ENCODE data around the gene MAPK8. TPM values are rescaled to one million over a fixed set of nuclear protein-coding genes. Genes with fewer than 3 reads are reported as not detected.

Gene MAPK8
- polyA plus RNA-seq, 1 of the 3 experiments (the other 2 are of a cell fraction) = 26.4 TPM

GRCh38 chr10:48282829-48283228 lies 23.6 kb upstream of the MAPK8 start:
- no peak for DNase-seq
- no peak overlapping the region for H3K4me2 ChIP-seq
- H3K36me3 ChIP-seq (replicated peaks in 1 of 2; ENCODE audit: control insufficient read depth in 1 of 2, insufficient read depth in 2 of 2, low read length in 1 of 2) = no peaks in the 10 kb centered on the region
- no peaks in the 10 kb centered on the region for H3K9me3 ChIP-seq
- TF ChIP-seq EP300 (IDR thresholded peaks at IDR 0.05; ENCODE audit: borderline replicate concordance in 1 of 2, low read depth in 1 of 2, low read length in 1 of 2) (no peak), RFX5 (IDR thresholded peaks at IDR 0.05; ENCODE audit: low read length) (no peak), MEF2A (IDR thresholded peaks at IDR 0.05; ENCODE audit: borderline replicate concordance, low read depth) (no peak), SMC3 (IDR thresholded peaks at IDR 0.05; ENCODE audit: low read depth, low read length) (no peak), FOSL2 (IDR thresholded peaks at IDR 0.05; ENCODE audit: borderline replicate concordance, low read depth) (no peak), EZH2phosphoT487 (IDR thresholded peaks at IDR 0.05; ENCODE audit: borderline replicate concordance, low read depth) (no peak), RCOR1 (IDR thresholded peaks at IDR 0.05; ENCODE audit: low read length) (no peak), POLR2AphosphoS5 (IDR thresholded peaks at IDR 0.05; ENCODE audit: low read depth, low read length) (no peak), TEAD4 (IDR thresholded peaks at IDR 0.05; ENCODE audit: borderline replicate concordance, insufficient read depth) (no peak), NRF1 (IDR thresholded peaks at IDR 0.05; ENCODE audit: low read depth, low read length) (no peak), ELF1 (IDR thresholded peaks at IDR 0.05) (no peak), CHD2 (IDR thresholded peaks at IDR 0.05; ENCODE audit: low read length, partially characterized antibody) (no peak), RXRA (IDR thresholded peaks at IDR 0.05; ENCODE audit: borderline replicate concordance, low read depth) (no peak), USF1 (IDR thresholded peaks at IDR 0.05; ENCODE audit: borderline replicate concordance, low read depth) (no peak), FOXJ3 (CRISPR knock-in tag; IDR thresholded peaks at IDR 0.05) (no peak), SIN3A (IDR thresholded peaks at IDR 0.05; ENCODE audit: borderline replicate concordance, low read depth, low read length) (no peak)
- TF ChIP-seq, protein P1, sequence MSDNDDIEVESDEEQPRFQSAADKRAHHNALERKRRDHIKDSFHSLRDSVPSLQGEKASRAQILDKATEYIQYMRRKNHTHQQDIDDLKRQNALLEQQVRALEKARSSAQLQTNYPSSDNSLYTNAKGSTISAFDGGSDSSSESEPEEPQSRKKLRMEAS (IDR thresholded peaks at IDR 0.05; ENCODE audit: low read depth) = no peak
- TF ChIP-seq, protein P2, sequence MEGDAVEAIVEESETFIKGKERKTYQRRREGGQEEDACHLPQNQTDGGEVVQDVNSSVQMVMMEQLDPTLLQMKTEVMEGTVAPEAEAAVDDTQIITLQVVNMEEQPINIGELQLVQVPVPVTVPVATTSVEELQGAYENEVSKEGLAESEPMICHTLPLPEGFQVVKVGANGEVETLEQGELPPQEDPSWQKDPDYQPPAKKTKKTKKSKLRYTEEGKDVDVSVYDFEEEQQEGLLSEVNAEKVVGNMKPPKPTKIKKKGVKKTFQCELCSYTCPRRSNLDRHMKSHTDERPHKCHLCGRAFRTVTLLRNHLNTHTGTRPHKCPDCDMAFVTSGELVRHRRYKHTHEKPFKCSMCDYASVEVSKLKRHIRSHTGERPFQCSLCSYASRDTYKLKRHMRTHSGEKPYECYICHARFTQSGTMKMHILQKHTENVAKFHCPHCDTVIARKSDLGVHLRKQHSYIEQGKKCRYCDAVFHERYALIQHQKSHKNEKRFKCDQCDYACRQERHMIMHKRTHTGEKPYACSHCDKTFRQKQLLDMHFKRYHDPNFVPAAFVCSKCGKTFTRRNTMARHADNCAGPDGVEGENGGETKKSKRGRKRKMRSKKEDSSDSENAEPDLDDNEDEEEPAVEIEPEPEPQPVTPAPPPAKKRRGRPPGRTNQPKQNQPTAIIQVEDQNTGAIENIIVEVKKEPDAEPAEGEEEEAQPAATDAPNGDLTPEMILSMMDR (IDR thresholded peaks at IDR 0.05) = no peak
- TF ChIP-seq, protein P3, sequence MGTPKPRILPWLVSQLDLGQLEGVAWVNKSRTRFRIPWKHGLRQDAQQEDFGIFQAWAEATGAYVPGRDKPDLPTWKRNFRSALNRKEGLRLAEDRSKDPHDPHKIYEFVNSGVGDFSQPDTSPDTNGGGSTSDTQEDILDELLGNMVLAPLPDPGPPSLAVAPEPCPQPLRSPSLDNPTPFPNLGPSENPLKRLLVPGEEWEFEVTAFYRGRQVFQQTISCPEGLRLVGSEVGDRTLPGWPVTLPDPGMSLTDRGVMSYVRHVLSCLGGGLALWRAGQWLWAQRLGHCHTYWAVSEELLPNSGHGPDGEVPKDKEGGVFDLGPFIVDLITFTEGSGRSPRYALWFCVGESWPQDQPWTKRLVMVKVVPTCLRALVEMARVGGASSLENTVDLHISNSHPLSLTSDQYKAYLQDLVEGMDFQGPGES (IDR thresholded peaks at IDR 0.05; ENCODE audit: low read depth, low read length) = no peak
- no peak overlapping the region for H3K4me3 ChIP-seq (ENCODE audit: low read depth in 2 of 2, low read length in 1 of 2)
- no peaks in the 10 kb centered on the region; the same call in 1 of the 2 replicates for H3K27me3 ChIP-seq (ENCODE audit: insufficient read depth)
- no peaks in the 10 kb centered on the region for H3K9me2 ChIP-seq
- ChIA-PET CTCF (interaction anchor here (0.7 kb wide), 1 partner anchor 1188 kb away, joined by 3 read pairs; no protein-coding TSS in a partner anchor), POLR2A (no interaction called here)
- H3K79me2 ChIP-seq (ENCODE audit: insufficient read depth) = no peaks in the 10 kb centered on the region
- H3K4me1 ChIP-seq (ENCODE audit: control insufficient read depth in 1 of 2, insufficient read depth in 2 of 2, low read depth in 1 of 2, low read length in 1 of 2) = peaks cover 0 to 7% of the 10 kb centered on the region in 2 experiments; a peak in 1 of 4 replicates
- H4K20me1 ChIP-seq (ENCODE audit: insufficient read depth) = no peaks in the 10 kb centered on the region
- H2AFZ ChIP-seq (ENCODE audit: low read depth) = no peak overlapping the region
- no peaks in the 10 kb centered on the region for H3F3A ChIP-seq (replicated peaks; ENCODE audit: insufficient read depth)
- no peak overlapping the region for H3K9ac ChIP-seq
- no peak overlapping the region for H3K27ac ChIP-seq (ENCODE audit: low read depth in 2 of 2, low read length in 1 of 2)
